ENCODE measurements around the gene ZNF181. TPM values are rescaled to one million over a fixed set of nuclear protein-coding genes. Genes with fewer than 3 reads are reported as not detected.

Gene ZNF181
- total and polyA plus RNA-seq, 2 of the 8 experiments (the other 6 are each of a cell fraction or from before 2014, with no cell fraction given): 2.8 to 7.5 TPM

DNA sequence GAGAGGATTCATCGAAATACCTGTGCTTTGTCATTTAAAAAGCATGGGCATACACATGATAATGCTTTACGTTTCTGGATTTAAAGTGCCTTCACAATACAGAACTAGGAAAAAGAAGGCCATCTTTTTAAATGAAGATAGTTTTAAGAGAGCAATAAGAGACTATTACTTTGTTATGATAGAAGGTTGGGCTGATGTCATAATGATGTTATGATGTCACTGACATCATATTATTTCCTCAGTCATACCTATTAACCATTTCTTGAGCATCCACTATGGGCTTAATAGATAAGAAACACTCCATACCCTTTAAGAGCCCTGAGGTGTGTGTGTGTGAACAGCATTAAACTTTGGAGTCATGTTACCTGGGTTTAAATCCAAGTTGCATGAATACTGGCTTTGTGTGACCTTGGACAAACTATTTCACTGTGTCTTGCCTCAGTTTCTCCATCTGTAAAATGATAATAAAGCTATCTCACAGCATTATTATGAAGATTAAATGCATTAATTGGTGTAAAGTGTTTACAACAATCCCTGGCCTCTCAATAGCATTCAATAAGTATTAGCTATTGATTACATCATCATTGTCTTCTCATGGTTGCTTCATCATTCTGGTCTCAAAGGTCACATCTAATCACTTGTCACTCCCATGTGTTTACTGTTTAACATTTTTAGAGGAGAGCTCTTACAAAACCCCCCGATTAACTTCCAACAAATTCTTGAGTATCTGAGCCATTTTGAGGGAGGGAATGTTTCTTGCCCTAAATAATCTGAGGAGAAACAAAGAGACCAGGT lies 11.1 kb downstream of the ZNF181 start:
- TF ChIP-seq, protein P1, sequence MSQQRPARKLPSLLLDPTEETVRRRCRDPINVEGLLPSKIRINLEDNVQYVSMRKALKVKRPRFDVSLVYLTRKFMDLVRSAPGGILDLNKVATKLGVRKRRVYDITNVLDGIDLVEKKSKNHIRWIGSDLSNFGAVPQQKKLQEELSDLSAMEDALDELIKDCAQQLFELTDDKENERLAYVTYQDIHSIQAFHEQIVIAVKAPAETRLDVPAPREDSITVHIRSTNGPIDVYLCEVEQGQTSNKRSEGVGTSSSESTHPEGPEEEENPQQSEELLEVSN (IDR thresholded peaks at IDR 0.05): no peak
- no peak for TF ChIP-seq EZH2 (IDR thresholded peaks at IDR 0.05; ENCODE audit: low read depth, low read length, severe bottlenecking)
- no peak overlapping the region for H2BK5ac ChIP-seq (ENCODE audit: low read depth, low read length)
- CTCF ChIA-PET (ENCODE audit: partially characterized antibody): interaction anchor here (0.6 kb wide), 1 partner anchor 26 kb away, joined by 3 read pairs; no protein-coding TSS in a partner anchor
- no peaks in the 10 kb centered on the region for H4K20me1 ChIP-seq (replicated peaks in 1 of 2; ENCODE audit: control insufficient read depth in 1 of 2, insufficient read depth in 2 of 2, low read length in 2 of 2)
- peaks cover 0 to 10% (median under 1%) of the 10 kb centered on the region in 4 experiments; a peak in 2 of 8 replicates for H3K36me3 ChIP-seq (ENCODE audit: control insufficient read depth in 2 of 4, insufficient read depth in 4 of 4, low read length in 3 of 4)
- no peak overlapping the region for H3K18ac ChIP-seq (ENCODE audit: extremely low read depth, low read length)
- peaks cover 0 to 13% of the 10 kb centered on the region in 2 experiments; a peak in 2 of 4 replicates for H3K9me3 ChIP-seq (ENCODE audit: insufficient read depth in 2 of 2, low read depth in 1 of 2, low read length in 1 of 2)
- no peak overlapping the region for H3K27ac ChIP-seq (ENCODE audit: low read depth, low read length)
- H2BK12ac ChIP-seq (ENCODE audit: low read depth, low read length): no peak overlapping the region
- 80% methylated on average over 3 of the region's 3 CpGs; no CpG with 5 or more reads in 1 of the 2 experiments for WGBS, 2 experiments (ENCODE audit: extremely low coverage in 1 of 2, insufficient coverage in 1 of 2, insufficient read length in 1 of 2, insufficient replicate concordance in 2 of 2, low coverage in 1 of 2, low lambda C conversion rate in 2 of 2, missing lambda C conversion rate in 1 of 2)
- H3K56ac ChIP-seq (replicated peaks; ENCODE audit: insufficient read length, low read depth, low read length): no peak overlapping the region
- no peak overlapping the region for H4K91ac ChIP-seq (replicated peaks; ENCODE audit: insufficient read length, low read length)
- no peaks in the 10 kb centered on the region for H3K79me2 ChIP-seq (ENCODE audit: control insufficient read depth in 1 of 2, insufficient read depth in 2 of 2, low read length in 2 of 2)
- no peak overlapping the region for H2AK5ac ChIP-seq (ENCODE audit: low read depth, low read length)
- H3K79me1 ChIP-seq (ENCODE audit: low read depth, low read length): no peaks in the 10 kb centered on the region
- H2AFZ ChIP-seq (ENCODE audit: low read length): no peak overlapping the region
- no peak overlapping the region for H2BK20ac ChIP-seq (ENCODE audit: low read length)
- H3K4me2 ChIP-seq (ENCODE audit: insufficient read depth in 1 of 2, low read depth in 2 of 2, low read length in 2 of 2): no peak overlapping the region
- no peak overlapping the region for H3K4me3 ChIP-seq (ENCODE audit: extremely low read depth in 1 of 4, insufficient read depth in 2 of 4, low read depth in 3 of 4, low read length in 4 of 4)
- no peak overlapping the region for H2BK15ac ChIP-seq (ENCODE audit: low read length)
- no peak overlapping the region for H2BK120ac ChIP-seq (replicated peaks; ENCODE audit: low read depth, low read length)
- H3K4me1 ChIP-seq (replicated peaks in 1 of 4; ENCODE audit: control insufficient read depth in 3 of 4, insufficient read depth in 4 of 4, low read length in 3 of 4): no peaks in the 10 kb centered on the region
- no peaks in the 10 kb centered on the region for H3K27me3 ChIP-seq (replicated peaks in 1 of 4; ENCODE audit: control insufficient read depth in 3 of 4, extremely low read depth in 1 of 4, insufficient read depth in 3 of 4, low read length in 3 of 4)
- H4K8ac ChIP-seq (ENCODE audit: extremely low read depth, insufficient read depth, low read length): no peak overlapping the region
- H3K14ac ChIP-seq (ENCODE audit: insufficient read length): no peak overlapping the region
- peaks cover 2% of the 10 kb centered on the region; the same call in 1 of the 2 replicates for H3K23me2 ChIP-seq (ENCODE audit: low read depth, low read length)
- H3K23ac ChIP-seq (ENCODE audit: insufficient read length): no peak overlapping the region
- DNase-seq (ENCODE audit: low read depth in 1 of 2, low spot score in 2 of 2) (no peak), FAIRE-seq (no peak)
- no peak overlapping the region for H3K9ac ChIP-seq (replicated peaks in 1 of 4; ENCODE audit: extremely low read depth in 1 of 4, low read depth in 3 of 4, low read length in 3 of 4)
- no peak overlapping the region for H3K4ac ChIP-seq (replicated peaks; ENCODE audit: insufficient read length, low read depth, low read length)
- POLR2A ChIA-PET (ENCODE audit: partially characterized antibody): no interaction called here
- no peak overlapping the region for H4K5ac ChIP-seq (ENCODE audit: insufficient read length, low read depth, low read length)
